Peyer's patch (tissue), 4 donors: ENCODE measurements around the gene IFIT1B. TPM values are rescaled to one million over a fixed set of nuclear protein-coding genes. Genes with fewer than 3 reads are reported as not detected.
"Not testable (repeated sequence)": the region's sequence is repeated elsewhere in the genome, so short reads cannot be mapped to it uniquely, and the experiment has no call there.

Source experiments
- DNase-seq, 3 donors: peaks; one replicate each; pipeline ENCODE4 v3.0.0-alpha.2; 2017 to 2019
- H3K27ac ChIP-seq, 4 donors: fragments of 200-600 bp; sonication (generic); one replicate each; pipeline ENCODE4 v1.5.1; 2016 to 2019
- H3K27me3 ChIP-seq, 2 donors: fragments of 200-600 bp; sonication (generic); one replicate each; pipeline ENCODE4 v1.5.1; 2019
- H3K36me3 ChIP-seq, 3 donors: fragments of 200-600 bp; sonication (generic); one replicate each; pipeline ENCODE4 v1.5.1; 2016 to 2019
- H3K4me1 ChIP-seq, 4 donors: fragments of 200-600 bp; sonication (generic); one replicate each; pipeline ENCODE4 v1.5.1; 2016 to 2019
- H3K4me3 ChIP-seq, 4 donors: fragments of 200-600 bp; sonication (generic); 1 replicate in 3 of 4; 2 replicates in 1 of 4; pipeline ENCODE4 v1.5.1; 2016 to 2019; ENCODE audit warnings: mild to moderate bottlenecking in 1 of 4
- H3K9me3 ChIP-seq, 4 donors: fragments of 200-600 bp; sonication (generic); one replicate each; pipeline ENCODE4 v1.5.1; 2016 to 2019; ENCODE audit warnings: mild to moderate bottlenecking in 1 of 4
- POLR2A ChIP-seq, 2 donors: fragments of 450-650 bp; IDR thresholded peaks; one replicate each; pipeline ENCODE4 v1.5.1; 2017; ENCODE audit warnings: antibody characterized with exemption in 2 of 2, mild to moderate bottlenecking in 2 of 2, moderate library complexity in 2 of 2
- total RNA-seq, 4 donors: library from RNA; depleted of rRNA; stranded (reverse); fragments of >200 nt; gene quantifications; one replicate each; pipeline ENCODE4 v1.1.0, GENCODE V29; 2016
- TF ChIP-seq, protein P1 (sequence below), 6 experiments: fragments of 450-650 bp in 4 of 6; fragments of 200-600 bp in 2 of 6; sonication (generic) in 1 of 6; IDR thresholded peaks; one replicate each; pipeline ENCODE4 v1.5.1; 2017 to 2019; ENCODE audit warnings: antibody characterized with exemption in 6 of 6, mild to moderate bottlenecking in 3 of 6, moderate library complexity in 1 of 6

IFIT1B gene
- total RNA-seq, 4 donors from 2014 or later: not detected

DNA sequence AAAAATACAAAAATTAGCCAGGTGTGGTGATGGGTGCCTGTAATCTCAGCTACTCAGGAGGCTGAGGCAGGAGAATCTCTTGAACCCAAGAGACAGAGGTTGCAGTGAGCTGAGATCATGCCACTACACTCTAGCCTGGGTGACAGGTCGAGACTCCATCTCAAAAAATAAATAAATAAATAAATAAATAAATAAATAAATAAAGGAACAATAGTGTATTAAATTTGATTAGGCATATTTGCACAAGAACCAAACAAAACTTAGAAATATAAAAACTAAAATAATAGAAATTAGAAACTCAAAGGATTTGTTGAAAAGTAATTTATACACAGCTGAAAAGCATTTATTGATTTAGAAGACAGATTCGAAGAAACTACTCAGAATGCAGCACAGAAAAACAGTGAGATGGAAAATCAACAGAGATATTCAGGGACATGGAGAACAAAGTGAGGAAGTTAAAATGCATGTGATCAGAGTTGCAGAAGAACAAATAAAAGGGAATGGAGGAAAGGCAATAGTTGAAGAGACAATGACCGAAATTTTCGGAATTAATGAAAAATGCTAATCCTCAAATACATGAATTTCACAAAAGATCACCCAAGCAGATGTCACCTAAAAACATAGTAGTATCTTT lies 32.4 kb upstream of the IFIT1B start:
- peaks cover 0 to 9% (median 0%) of the 10 kb centered on the region in 4 donors for H3K4me1 ChIP-seq
- TF ChIP-seq, protein P1, sequence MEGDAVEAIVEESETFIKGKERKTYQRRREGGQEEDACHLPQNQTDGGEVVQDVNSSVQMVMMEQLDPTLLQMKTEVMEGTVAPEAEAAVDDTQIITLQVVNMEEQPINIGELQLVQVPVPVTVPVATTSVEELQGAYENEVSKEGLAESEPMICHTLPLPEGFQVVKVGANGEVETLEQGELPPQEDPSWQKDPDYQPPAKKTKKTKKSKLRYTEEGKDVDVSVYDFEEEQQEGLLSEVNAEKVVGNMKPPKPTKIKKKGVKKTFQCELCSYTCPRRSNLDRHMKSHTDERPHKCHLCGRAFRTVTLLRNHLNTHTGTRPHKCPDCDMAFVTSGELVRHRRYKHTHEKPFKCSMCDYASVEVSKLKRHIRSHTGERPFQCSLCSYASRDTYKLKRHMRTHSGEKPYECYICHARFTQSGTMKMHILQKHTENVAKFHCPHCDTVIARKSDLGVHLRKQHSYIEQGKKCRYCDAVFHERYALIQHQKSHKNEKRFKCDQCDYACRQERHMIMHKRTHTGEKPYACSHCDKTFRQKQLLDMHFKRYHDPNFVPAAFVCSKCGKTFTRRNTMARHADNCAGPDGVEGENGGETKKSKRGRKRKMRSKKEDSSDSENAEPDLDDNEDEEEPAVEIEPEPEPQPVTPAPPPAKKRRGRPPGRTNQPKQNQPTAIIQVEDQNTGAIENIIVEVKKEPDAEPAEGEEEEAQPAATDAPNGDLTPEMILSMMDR (IDR thresholded peaks at IDR 0.05): no peak
- no peak for TF ChIP-seq POLR2A (IDR thresholded peaks at IDR 0.05)
- no peaks in the 10 kb centered on the region for H3K9me3 ChIP-seq
- H3K36me3 ChIP-seq: no peaks in the 10 kb centered on the region
- no peak overlapping the region for H3K4me3 ChIP-seq
- H3K27me3 ChIP-seq: no peaks in the 10 kb centered on the region
- no peak for DNase-seq
- no peak overlapping the region for H3K27ac ChIP-seq

DNA sequence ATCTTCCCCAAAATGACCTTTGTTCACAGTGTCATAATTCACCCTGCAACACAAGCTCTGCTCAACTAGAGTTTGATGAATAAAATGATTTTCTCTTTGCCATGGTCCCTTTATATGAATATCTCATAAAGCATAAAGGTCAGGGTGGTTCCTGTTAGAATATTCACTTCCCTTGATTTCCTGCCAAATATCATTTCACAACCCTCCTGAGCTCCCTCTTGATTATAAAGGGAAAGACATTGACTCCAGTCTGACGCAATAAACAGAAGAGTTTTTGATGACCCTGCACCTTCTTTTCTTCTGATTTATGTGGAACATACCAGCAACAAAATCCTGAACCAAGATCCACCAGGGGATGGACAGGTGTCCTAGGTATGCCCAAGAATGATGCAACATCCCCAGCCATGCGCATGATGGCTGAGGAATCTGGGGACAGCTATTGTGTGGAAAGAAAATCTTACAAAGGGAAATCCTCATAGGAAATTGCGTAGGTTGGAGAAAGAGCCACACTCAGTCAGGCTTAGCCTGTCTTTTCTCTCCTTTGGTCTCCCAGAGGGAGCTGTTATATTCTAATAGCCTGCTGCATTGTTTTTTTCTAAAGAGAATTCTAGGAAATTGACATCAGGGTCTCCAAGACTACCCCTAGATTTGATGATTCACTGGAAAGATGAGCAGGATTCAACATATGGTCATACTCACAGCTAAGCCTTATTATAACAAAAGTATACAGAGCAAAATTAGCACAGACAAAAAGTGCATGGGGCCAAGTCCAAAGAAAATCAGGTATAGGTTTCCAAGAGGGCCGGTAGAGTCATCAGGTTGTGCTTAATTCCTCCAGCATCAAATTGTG lies 31.2 kb upstream of the IFIT1B start:
- no peak for DNase-seq
- Histone ChIP-seq H3K9me3 (no peaks in the 10 kb centered on the region), H3K27me3 (no peaks in the 10 kb centered on the region), H3K36me3 (no peaks in the 10 kb centered on the region), H3K4me1 (peaks cover 0 to 20% (median 7%) of the 10 kb centered on the region in 4 donors), H3K4me3 (no peak overlapping the region), H3K27ac (peak overlapping the region in 2 of 4 donors; percentile 24 to 60)
- TF ChIP-seq, protein P1 (IDR thresholded peaks at IDR 0.05): no peak
- TF ChIP-seq POLR2A (IDR thresholded peaks at IDR 0.05): no peak

DNA sequence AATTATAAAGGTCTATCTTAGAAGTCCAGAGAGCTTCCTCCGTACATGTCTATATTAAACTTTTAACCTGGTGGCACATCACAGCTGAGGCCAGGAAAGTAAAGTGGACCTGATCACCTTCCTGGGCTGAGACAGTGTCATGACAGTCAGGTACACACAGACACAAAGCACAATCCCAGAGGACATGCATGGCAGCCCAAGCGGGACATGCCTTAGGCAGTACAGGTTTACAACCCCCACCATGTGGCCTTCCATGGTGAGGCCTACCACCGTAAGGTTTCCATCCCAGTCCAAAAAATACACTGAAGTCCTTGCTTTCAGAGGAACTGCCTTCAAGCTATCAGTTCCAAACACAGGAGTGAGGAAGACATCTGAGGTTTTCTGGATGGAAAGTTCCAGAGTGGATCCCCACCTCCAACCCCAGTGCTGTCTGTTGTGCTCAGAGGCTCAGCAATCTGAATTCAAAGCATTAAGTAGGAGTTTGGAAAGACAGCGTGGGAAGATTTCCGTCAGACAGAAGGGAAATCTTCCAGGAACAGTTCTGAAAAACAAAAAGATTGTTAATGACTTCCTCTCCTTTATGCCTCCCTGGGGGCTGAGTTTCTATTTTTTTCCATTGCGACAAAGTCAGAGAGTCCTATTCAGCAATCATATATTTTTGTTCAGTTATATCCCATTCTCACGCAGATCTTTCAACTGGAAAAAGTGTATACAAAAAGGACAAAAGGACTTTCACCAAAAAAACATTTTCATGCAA lies 30.0 kb upstream of the IFIT1B start:
- no peak overlapping the region for H3K4me3 ChIP-seq
- no peak for DNase-seq
- H3K36me3 ChIP-seq: no peaks in the 10 kb centered on the region
- peak overlapping the region in 2 of 4 donors; percentile 24 to 60 for H3K27ac ChIP-seq
- H3K27me3 ChIP-seq: no peaks in the 10 kb centered on the region
- no peaks in the 10 kb centered on the region for H3K9me3 ChIP-seq
- peaks cover 0 to 20% (median 7%) of the 10 kb centered on the region in 4 donors for H3K4me1 ChIP-seq
- TF ChIP-seq, protein P1 (IDR thresholded peaks at IDR 0.05): no peak
- TF ChIP-seq POLR2A (IDR thresholded peaks at IDR 0.05): no peak

DNA sequence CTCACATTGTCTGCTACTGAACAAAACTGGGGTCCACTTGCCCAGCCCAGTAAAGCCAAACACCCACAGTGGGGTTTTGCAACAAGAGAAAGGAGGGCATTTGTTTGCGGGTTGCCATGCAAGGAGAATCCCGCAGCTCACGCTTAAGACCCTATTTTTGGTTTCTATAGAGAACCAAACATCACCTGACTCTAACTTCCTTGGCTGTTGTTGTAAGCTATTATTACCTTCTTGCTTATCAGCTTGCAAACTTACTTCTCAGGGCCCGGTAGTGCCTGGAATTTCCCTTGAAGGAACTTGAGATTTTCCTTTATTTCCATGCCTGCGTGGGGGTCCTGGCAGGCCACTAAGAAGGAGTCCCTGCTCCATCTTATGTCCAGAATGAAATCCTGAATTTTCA lies 29.4 kb upstream of the IFIT1B start:
- H3K9me3 ChIP-seq: no peaks in the 10 kb centered on the region
- H3K4me1 ChIP-seq: peaks cover 0 to 20% (median 7%) of the 10 kb centered on the region in 4 donors
- TF ChIP-seq POLR2A (IDR thresholded peaks at IDR 0.05): no peak
- TF ChIP-seq, protein P1 (IDR thresholded peaks at IDR 0.05): no peak
- H3K36me3 ChIP-seq: no peaks in the 10 kb centered on the region
- no peak for DNase-seq
- H3K4me3 ChIP-seq: no peak overlapping the region
- H3K27ac ChIP-seq: no peak overlapping the region
- no peaks in the 10 kb centered on the region for H3K27me3 ChIP-seq

DNA sequence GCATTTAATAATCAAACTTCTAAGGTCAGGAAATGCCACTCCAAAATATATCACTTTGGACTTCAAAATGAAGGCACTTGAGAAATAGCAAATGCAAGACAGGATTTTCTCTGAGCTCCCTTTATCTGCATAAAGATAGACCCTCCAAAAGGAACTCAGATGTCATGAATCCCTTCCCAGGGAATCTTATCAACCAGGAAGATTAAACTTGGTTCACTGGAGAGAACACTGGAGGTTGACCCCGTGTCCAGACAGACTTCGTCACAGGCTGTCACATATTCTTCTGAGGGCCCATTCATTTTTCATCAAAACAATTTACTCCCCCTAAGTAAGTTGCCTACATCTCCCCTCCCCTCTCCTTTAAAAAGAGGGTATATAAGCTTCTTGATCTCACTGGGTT lies 28.9 kb upstream of the IFIT1B start:
- Histone ChIP-seq H3K4me3 (no peak overlapping the region), H3K27ac (no peak overlapping the region), H3K4me1 (peaks cover 0 to 20% (median 7%) of the 10 kb centered on the region in 4 donors), H3K9me3 (no peaks in the 10 kb centered on the region), H3K36me3 (no peaks in the 10 kb centered on the region), H3K27me3 (no peaks in the 10 kb centered on the region)
- TF ChIP-seq, protein P1 (IDR thresholded peaks at IDR 0.05): no peak
- no peak for TF ChIP-seq POLR2A (IDR thresholded peaks at IDR 0.05)
- no peak for DNase-seq

DNA sequence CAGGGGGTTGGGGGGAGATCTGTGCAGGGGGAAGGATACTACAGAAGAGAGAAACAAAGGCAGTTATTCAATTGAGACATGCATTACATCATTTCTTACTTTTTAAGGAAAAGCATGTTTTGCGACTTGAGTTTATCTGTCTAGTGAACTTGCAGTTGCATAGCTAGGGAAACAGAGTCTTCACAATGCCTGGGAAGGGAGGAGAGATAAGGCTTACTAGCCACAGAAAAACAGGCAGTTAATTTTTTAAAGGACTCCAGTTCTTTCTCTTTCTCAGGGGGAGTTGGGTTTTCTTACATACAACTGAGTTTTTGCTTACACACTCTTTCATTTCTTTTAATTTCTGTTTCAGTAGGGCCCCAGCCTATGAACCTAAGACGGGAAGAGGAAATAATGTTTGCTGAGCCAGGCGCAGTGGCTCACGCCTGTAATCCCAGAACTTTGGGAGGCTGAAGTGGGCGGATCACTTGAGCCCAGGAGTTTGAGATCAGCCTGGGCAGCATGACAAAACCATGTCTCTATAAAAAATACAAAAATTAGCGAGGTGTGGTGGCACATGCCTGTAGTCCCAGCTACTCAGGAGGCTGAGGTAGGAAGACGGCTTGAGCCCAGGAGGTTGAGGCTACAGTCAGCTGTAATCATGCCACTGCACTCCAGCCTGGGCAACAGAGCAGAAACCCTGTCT lies 27.1 kb upstream of the IFIT1B start:
- peaks cover 0 to 20% (median 7%) of the 10 kb centered on the region in 4 donors for H3K4me1 ChIP-seq
- not testable (repeated sequence) for H3K27me3 ChIP-seq, H3K36me3 ChIP-seq, H3K9me3 ChIP-seq, H3K4me3 ChIP-seq
- peak in 1 of 3 donors; percentile 63 for DNase-seq
- H3K27ac ChIP-seq: peak overlapping the region; percentile 1 to 83 (median 72)
